Ovary (tissue), 3 donors: ENCODE data around the gene NCF2.

Experiments
- EP300 ChIP-seq: sonication (generic); formaldehyde crosslinking; IDR thresholded peaks from one replicate; pipeline ENCODE4 v1.6.1; 2017; ENCODE audit warnings: antibody characterized with exemption
- POLR2A ChIP-seq: fragments of 450-650 bp; IDR thresholded peaks from one replicate; pipeline ENCODE4 v1.6.1; 2017; ENCODE audit warnings: antibody characterized with exemption, mild to moderate bottlenecking, moderate library complexity
- TF ChIP-seq, protein P1 (sequence below), 3 donors: fragments of 450-650 bp in 2 of 3; fragments of 200-600 bp in 1 of 3; IDR thresholded peaks; one replicate each; pipeline versions ENCODE4 v1.5.1 to v1.8.0; 2016 to 2022; ENCODE audit warnings: antibody characterized with exemption in 3 of 3, mild to moderate bottlenecking in 1 of 3
- donor health status: DM: no; HTN: no; CAD: no.

DNA sequence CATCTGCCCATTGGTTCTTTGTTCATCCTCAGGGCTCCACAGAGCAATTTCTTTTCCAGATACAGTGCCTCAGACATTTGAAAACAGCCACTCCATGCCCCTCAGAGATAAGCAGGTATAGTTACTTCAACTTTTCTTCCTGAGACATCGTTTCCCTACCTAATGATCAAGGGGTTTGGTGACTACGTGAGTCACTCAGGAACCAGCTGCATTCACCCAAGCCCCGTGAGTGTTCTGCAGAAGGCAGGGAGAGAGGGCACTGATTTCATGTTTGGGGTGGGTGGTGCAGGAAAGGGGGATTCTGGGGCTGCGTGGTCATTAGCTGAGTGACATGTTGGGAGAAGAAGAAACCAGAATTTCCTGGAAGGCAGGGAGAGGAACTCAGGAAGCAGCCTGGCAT, 25.0 kb downstream of the NCF2 start:
- TF ChIP-seq, protein P1, sequence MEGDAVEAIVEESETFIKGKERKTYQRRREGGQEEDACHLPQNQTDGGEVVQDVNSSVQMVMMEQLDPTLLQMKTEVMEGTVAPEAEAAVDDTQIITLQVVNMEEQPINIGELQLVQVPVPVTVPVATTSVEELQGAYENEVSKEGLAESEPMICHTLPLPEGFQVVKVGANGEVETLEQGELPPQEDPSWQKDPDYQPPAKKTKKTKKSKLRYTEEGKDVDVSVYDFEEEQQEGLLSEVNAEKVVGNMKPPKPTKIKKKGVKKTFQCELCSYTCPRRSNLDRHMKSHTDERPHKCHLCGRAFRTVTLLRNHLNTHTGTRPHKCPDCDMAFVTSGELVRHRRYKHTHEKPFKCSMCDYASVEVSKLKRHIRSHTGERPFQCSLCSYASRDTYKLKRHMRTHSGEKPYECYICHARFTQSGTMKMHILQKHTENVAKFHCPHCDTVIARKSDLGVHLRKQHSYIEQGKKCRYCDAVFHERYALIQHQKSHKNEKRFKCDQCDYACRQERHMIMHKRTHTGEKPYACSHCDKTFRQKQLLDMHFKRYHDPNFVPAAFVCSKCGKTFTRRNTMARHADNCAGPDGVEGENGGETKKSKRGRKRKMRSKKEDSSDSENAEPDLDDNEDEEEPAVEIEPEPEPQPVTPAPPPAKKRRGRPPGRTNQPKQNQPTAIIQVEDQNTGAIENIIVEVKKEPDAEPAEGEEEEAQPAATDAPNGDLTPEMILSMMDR (IDR thresholded peaks at IDR 0.05): no peak
- TF ChIP-seq POLR2A: no peak
- TF ChIP-seq EP300: no peak
